AG09309 (cell line): Measurements from ENCODE around the gene PSTPIP1.

ENCODE experiments used
- DNase-seq: peaks from one replicate; pipeline ENCODE4 v3.0.0-alpha.2; 2010; ENCODE audit warnings: low read depth
- H3K4me3 ChIP-seq: 2 replicates; pipeline ENCODE4 v1.5.1; 2011; ENCODE audit warnings: mild to moderate bottlenecking, low read depth, low read length, moderate library complexity; ENCODE audit not compliant: control insufficient read depth
- TF ChIP-seq, protein P1 (sequence below): IDR thresholded peaks from 2 replicates; pipeline ENCODE4 v1.5.1; 2011; ENCODE audit warnings: mild to moderate bottlenecking, low read depth, low read length, inconsistent platforms; ENCODE audit not compliant: insufficient read depth, control insufficient read depth; ENCODE audit errors: missing control alignments

The PSTPIP1 gene

DNA sequence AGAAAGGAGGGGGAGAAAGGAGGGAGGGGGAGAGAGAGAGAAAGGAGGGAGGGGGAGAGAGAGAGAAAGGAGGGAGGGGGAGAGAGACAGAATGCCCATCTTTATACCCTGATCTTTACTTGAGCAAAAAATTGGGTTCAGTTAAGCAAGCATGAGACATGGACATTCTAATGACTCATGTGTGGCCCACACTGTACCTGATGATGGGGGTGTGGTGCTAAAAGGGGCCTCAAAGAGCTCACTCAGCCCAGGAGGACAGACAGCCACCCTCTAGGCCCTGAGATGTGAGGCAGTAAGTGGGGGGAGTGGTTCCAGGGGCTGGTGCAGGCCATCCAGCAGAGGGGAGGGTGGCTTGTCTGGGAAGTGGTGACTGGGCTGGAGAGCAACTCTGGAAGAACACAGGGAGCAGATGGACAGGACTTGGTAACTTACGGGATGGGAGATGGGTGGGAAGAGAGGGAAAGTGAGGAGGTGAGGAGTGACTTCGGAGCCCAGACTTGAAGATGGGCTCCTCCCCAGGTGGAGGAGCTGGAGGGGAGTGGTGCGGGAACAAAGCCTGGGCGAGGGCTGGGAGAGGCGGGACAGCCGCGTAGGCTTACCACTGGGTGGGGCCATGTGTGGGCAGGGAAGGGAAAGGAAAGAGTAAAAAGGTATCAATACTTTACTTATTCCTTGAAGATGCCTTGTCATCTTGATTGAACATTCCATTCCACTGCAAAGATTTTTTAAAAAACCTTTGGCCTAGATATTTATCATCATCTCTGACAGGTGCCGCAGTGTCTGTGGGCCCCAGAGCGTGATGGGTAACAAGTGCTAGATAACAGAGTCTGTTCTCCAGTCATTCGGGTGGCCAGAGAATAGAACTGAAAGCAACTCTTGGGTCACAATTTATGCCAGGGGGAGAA lies 43.6 kb downstream of the PSTPIP1 start:
- TF ChIP-seq, protein P1, sequence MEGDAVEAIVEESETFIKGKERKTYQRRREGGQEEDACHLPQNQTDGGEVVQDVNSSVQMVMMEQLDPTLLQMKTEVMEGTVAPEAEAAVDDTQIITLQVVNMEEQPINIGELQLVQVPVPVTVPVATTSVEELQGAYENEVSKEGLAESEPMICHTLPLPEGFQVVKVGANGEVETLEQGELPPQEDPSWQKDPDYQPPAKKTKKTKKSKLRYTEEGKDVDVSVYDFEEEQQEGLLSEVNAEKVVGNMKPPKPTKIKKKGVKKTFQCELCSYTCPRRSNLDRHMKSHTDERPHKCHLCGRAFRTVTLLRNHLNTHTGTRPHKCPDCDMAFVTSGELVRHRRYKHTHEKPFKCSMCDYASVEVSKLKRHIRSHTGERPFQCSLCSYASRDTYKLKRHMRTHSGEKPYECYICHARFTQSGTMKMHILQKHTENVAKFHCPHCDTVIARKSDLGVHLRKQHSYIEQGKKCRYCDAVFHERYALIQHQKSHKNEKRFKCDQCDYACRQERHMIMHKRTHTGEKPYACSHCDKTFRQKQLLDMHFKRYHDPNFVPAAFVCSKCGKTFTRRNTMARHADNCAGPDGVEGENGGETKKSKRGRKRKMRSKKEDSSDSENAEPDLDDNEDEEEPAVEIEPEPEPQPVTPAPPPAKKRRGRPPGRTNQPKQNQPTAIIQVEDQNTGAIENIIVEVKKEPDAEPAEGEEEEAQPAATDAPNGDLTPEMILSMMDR: no peak
- no peak for DNase-seq

DNA sequence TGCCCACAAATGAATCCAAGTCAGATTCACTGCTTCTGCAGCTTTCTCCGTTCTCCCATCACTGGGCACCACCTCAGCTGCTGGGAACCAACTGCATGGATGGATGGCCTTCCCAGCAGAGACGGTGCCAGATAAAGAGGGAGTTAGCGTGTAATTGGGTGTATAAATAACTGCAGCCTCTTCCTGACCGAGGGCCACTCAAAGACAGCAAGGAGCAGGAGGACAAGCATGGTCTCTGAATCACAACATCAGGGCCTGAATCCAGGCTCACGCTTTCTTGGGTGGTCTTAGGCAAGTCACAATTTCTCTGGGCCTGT lies 44.2 kb downstream of the PSTPIP1 start:
- TF ChIP-seq, protein P1: no peak
- no peak overlapping the region for H3K4me3 ChIP-seq
- DNase-seq: no peak

More for the DNA sequence above, 43.6 kb downstream of the PSTPIP1 start:
- no peak overlapping the region for H3K4me3 ChIP-seq

DNA sequence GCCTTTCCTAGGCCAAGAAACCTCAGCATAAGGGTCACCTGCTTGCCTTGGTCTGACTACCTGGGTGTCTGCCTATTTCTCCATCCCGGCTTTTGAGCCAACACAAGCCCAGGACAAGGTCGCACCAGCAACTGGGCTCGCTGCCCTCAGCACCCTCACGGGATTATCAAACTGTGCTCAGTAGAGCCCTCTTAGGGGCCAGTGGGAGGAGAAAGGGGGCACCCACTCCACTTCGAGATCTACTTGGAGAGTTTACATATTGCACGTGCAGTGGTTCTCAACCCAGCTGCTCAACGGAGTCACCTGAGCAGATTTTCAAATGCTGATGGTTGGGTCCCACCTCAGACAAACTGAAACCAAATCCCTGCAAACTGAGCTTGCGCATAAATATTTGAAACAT lies 44.9 kb downstream of the PSTPIP1 start:
- no peak overlapping the region for H3K4me3 ChIP-seq
- no peak for DNase-seq
- TF ChIP-seq, protein P1: no peak

DNA sequence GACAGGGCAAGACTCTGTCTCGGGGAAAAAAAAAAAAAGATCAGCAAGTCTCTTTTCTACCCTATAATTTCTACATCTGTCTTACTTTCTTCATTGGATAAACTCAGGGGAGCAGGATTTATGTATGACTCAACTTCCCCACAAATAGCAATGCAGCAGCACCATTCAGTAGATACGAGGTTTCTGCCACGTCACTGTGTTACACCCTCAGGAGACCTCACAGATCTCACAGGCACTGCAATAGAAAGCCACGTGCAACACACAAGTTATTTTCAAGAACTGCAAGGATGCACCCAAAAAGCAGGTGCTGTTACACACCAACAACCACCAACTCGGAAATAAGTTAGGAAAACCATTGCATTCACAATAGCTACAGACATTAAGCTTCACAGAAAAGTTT lies 45.7 kb downstream of the PSTPIP1 start:
- TF ChIP-seq, protein P1: no peak

DNA sequence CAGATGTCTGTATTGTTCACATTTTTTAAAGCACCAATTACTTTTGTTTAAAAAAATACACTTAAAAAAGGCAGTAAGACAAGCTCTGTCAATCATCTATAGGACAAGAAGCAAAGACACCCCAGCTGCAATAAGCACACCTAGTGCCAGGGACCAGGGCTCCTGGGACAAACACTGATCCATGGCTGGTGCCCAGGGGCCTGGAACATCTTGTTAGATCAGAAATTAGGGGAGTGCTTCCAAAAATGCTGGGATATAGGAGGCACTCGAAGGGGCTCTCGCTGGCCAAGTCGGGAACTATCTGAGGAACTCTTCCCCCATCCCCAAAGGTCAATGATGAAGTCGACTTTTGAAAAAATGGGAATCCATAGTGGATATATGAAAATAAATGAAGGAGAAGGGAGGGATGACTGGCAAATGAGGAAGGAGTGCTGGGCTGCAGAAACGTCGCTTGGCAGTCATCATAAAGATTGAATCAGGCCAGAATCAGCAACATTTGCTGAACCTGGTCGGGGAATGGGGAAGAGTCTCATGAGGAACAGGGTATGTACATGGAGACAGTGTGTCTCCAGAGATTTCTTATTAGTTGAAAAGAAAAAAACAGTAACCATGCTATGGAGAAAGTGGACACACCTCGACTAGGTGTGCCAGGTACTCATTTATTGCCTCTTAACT lies 47.5 kb downstream of the PSTPIP1 start:
- TF ChIP-seq, protein P1: no peak
- H3K4me3 ChIP-seq: no peak overlapping the region
- DNase-seq: no peak

More for the DNA sequence above, 45.7 kb downstream of the PSTPIP1 start:
- peak; percentile 32 for DNase-seq
- no peak overlapping the region for H3K4me3 ChIP-seq

DNA sequence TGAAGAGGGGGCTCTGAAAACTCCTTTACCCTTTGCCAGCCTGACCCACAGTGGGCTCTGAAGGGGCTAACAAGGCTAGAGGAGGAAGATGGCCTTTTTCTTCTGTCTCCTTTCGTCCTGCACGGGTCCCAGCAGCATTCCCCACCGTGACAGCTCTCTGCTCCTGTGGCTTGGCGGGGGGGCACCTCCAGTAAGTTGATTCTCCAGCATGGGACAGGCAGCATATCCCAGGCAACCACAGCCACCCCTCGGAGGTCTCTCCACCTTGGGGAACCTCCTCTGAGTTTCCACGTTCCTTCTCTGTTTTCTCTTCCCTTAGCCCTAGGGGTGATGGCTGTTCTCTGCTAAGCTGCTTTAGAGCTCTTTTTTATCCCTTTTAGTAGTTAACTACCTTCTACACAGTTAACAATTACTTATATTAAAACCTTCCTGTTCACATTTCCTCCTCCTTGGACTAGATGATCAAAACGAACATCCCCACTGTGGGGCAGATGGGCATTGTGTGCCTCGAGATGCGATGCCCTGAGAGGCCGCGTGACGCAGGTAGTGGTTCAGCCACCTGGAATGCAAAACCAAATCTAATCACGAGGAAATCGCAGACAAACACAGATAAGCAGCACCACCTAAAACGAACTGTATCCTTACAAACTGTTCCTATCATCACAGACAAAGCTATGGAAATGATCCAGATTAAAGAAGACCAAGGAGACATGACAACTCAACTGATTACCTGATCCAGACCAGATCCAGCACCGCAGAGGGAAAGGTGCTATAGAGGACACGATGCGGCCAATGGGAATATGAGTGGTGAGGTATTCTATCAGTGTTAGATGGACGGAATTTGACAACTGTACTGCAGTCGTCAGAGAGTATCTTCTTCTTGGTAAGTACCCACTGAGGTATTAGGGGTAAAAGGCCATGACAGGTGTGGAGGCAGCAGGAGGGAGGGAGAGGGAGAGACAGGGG lies 48.3 kb downstream of the PSTPIP1 start:
- TF ChIP-seq, protein P1: no peak
- H3K4me3 ChIP-seq: no peak overlapping the region
- no peak for DNase-seq
